Measurements from ENCODE around the gene PTDSS2.
A peak's percentile ranks its signal among the peaks of the same experiment; 100 is the strongest.

The PTDSS2 gene

DNA sequence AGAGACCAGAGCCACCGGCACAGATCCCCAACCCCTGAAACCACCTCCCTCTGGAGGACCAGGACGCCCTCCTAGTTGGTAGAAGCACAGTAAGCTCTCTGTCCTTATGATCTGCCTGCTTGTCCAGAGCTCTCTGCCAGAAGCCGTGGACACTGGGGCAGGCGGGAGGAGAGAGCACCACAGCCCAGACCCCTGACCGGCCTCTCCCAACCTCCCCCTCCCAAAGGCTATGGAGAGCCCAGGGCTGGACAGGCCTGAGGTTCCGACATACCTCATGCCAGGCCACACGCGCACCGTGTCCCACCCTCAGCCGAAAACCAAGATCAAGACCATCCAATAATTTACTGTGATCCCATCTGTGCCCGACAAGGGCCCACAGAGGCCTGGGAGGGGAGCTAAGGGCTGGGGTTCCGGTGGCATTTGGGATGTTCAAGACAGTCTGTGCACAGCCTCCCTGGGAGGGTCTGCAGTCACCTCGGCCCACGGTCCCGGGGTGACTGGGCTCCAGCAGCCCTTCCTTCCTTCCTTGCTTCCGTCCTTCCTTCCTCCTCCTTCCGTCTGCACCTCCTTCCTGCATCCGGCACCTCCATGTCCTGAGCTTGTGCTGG lies 81.9 kb downstream of the PTDSS2 start:
- no peak for DNase-seq (ENCODE audit: low read depth)

GRCh38 chr11:532527-532985 lies 82.5 kb downstream of the PTDSS2 start:
- no peak for DNase-seq (ENCODE audit: low read depth)

GRCh38 chr11:532986-533585 lies 83.0 kb downstream of the PTDSS2 start:
- no peak for DNase-seq (ENCODE audit: low read depth)

GRCh38 chr11:533586-534395 lies 83.7 kb downstream of the PTDSS2 start:
- DNase-seq (ENCODE audit: low read depth): no peak

GRCh38 chr11:534396-535209 lies 84.5 kb downstream of the PTDSS2 start:
- DNase-seq (ENCODE audit: low read depth): no peak

DNA sequence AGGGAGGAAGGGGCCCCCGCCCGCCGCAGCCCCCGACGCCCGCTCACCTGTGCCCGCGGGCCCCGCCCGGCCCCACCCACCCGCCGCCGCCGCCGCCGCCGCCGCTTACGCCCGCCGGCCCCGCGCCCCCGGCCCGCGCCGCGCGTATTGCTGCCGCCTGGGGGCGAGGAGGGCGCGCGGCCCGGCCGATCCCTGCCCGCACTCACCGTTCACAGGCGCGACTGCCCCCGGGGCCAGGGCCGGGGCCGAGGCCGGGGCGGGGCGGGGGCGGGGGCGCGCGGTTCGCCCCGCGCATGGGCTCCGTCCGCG lies 85.1 kb downstream of the PTDSS2 start:
- no peak for DNase-seq (ENCODE audit: low read depth)

DNA sequence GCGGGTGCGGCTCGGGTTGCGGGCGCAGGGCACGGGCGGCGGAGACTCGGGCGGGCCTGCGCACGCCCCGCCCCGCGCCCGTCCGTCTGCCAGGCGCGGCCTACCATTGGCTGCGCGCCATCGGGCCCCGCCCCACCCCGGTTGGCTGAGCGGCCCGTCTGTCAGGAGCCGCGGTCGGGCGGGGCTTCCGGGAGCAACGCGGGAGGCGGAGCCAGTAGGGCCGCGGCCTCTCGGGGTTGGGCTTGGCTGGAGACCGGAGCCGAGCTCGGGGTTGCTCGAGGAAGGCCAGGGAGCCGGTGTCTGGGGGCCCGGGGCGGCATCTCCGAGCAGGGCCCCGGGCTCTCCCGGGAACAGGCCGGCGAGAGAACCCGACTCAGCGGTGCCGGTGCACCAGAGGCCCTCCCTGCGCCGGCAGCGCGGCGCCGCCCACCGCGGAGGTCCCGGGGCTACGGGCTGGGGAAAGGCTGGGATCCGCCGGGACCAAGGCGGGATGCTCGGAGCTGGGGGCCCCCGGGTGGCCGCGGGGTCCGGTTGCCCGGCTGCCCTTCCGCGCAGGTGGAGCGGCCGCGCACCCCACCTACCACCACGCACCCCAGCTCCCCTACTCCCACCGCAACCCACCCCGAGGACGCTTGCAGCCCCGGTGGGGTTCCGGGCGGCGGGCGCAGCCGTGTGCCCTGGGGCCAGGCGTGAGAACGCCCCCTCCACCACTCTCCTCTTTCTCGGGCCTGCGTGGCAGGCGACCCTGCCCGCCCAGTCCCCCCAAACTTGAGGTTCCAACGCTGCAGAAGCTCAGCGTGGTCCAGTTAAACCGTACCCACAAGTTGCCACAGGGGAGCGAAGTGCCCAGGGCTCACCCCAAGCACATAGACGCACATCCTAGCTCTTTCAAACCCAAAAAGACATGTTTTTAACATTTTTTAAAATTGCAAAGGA lies 85.7 kb downstream of the PTDSS2 start, which contains the start of gene HRAS:
TSS of gene HRAS (minus strand) at position 58 of the 936 bp plus-strand sequence.
- DNase-seq (ENCODE audit: low read depth): peak; percentile 89

- peak; percentile 92 for DNase-seq (ENCODE audit: low read depth)
Measured at GRCh38 chr11:536841-537621, 87.0 kb downstream of the PTDSS2 start, which contains the start of gene LRRC56. Gene LRRC56, plus strand, starts transcription at chr11:537527. Its CDS starts 3,158 bp downstream, at chr11:540685.

DNA sequence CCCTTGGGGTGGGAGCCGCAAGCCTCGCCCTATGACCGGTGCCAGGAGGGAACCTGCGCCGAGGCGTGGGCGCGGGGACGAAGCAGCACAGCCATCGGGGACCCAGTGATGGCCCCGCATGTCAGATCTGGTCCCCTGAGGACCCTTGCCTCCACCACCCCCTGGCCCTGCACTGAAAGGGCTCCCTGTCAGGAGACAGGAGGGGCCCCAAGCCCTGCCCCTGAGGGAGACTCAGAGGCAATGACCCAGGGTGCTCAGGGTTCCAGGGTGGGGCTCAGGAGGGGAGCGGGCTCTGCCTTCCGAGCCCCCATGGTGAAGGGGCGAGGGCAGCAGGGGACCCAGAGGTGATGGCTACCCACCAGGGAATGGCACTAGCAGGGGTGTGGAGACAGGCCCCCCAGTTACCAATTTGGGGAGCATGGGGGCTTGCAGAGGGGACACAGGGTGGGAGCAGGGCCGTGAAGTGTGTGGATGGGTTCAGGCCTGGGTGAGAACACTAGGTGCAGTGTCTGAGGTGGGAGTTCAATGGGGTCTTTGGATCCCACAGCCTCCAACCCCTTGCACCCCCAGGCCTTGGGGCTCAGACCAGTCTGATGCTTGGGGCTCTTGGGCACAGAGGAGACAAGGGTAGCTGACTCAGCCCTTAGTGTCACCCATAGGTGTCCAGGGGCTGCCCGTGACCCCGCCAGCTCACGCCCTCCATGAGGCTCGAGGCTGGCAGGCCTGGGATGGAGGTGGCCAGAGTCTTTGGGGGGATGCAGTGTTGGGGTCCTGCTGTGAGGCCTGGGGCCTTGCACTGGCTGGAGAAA lies 87.7 kb downstream of the PTDSS2 start:
- DNase-seq (ENCODE audit: low read depth): no peak

DNA sequence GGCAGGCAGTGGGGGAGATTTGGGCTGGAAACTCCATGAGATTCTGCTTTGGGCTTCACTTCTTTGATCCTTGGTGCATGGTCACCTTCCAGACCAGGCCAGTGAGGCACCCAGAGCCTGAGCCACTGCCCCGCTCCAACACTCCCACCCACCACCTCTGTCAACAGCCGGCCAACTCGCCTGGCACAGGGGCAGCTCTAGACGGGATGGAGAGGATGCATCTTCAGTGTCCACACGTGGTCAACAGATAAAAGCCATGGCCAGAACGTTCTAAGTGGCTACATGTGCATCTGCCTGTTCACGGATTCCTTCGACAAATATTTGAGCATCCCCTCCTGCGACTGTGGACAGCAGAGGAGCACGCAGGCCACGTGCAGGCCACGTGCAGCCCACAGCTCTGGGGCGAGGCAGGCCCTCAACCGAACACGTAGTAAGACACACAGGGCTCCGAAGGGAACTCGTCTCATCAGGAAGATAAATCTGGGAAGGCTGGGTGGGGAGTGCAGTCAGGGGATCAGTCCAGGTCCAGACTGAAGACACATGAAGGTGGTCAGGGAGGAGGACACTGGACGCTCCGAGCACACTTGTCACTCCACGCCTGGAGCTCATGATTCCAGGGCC lies 88.5 kb downstream of the PTDSS2 start:
- DNase-seq (ENCODE audit: low read depth): no peak

GRCh38 chr11:539971-540481 lies 89.9 kb downstream of the PTDSS2 start:
- DNase-seq (ENCODE audit: low read depth): no peak
